Measurements from ENCODE around the gene SLC17A3. TPM values are rescaled to one million over a fixed set of nuclear protein-coding genes. Genes with fewer than 3 reads are reported as not detected.
A peak's percentile ranks its signal among the peaks of the same experiment; 100 is the strongest.

Gene SLC17A3
- total RNA-seq, 1 donor from 2014 or later = 0.29 TPM

DNA sequence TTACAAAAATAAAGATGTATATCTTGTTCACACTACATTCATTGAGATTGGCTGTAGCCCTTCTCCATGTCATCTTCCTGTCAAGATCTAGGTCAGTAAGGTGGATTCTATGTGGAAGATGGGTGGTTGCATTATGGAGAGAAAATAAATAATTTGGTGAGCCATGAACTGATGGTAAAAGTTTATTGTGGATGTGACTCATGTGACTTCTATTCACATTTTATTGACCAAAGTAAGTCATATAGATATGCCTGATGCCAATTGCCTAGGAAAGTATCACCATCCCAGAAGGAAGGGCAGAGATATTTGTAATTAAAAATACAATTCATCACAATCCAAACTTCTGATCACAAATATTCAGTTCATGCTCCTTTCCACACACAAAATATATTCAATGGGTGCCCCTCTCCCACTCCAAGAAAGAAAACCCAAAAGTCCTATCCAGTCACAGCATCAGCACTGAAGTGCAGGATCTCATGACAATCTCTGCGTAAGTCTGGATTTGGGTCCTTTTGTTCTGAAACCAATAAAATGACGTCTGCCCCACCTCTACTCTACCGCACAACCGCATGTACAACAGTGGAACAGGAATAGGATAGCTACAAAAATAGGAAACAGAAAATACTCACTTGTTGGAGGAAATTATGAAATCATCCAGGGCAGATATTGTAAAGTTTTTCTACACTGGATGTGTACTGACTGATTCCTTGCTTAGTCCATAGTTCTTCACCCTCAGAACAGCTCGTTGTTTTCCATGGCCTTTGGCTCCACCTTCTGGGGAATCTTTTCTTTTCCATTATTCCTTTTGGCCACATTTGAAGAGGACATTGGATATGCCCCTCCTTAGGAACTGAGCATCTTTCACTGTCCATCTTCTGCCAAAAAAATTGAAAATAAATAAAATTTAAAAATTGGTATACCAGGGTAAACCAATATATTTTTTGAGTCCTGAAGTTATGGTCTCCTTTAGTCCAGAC, 16.1 kb upstream of the SLC17A3 start:
- peak; percentile 28 for DNase-seq (ENCODE audit: low spot score)

DNA sequence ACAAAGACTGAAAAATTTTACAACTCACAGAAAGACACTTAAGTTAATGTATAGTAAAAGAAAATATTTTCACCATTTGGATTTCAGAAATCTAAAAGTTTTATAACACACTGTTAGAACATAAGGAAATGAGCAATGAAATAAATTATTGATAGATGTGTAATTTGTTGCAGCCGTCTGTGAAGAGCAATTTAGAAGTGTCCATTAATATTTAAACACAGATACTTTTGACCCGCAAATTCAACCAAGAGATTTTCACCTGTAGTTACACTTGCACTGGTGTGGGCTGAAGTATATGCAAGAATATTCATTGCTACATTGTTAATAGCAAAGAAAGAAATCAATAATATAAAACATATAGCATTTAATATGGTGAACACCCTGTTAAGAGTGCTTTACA, 14.6 kb upstream of the SLC17A3 start:
- no peak for DNase-seq (ENCODE audit: low spot score)

DNA sequence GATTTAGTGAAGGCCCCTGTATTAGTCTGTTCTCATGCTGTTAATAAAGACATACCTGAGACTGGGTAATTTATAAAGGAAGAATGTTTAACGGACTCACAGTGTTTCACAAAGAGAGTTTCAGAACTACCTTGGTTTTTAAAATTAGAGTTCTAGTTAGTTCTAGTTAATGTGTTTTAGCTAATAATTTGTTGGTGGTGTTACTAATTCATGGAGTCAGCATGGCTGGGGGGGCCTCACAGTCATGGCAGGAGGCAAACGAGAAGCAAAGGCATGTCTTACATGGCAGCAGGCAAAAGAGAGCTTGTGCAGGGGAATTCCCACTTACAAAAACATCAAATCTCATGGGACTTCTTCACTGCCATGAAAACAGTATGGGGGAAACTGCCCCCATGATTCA, 12.0 kb upstream of the SLC17A3 start:
- DNase-seq (ENCODE audit: low spot score) = no peak

DNA sequence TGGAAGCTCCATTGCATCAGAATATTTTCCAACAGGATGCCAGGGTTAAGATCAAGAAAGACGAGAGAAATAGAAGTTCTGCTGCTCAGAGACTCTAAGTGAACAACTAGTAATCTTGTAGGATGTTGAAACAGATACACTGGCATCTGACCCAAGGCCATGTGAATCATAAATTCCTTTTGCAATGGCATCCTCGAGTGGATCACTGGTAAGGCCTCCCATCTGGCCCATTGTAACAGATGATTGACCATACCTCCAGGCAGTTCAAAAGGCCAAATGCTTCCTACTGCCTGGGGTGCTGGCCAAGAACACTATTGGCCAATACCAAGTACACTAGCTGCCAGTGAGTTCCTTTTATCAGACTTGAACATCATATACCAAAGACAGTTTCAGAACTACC, 9.9 kb upstream of the SLC17A3 start:
- DNase-seq (ENCODE audit: low spot score) = peak; percentile 41

DNA sequence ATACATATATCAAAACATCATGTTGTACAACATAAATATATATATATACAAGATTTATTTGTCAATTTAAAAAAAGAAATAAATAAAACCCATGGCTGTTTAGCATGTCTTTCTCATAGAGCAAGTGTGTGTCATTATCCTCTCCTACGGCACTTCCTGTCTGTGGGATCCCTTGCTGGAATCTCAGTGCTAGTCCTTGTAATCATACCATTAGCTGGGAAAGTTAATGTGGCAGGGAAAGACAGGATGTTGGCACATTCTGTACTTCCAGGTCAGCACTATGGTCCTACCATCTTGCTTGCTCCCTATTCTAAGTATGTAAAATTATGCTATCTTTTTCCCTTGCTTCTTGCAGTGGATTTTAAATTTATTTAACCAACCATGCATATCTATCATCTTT, 9.5 kb upstream of the SLC17A3 start:
- no peak for DNase-seq (ENCODE audit: low spot score)

DNA sequence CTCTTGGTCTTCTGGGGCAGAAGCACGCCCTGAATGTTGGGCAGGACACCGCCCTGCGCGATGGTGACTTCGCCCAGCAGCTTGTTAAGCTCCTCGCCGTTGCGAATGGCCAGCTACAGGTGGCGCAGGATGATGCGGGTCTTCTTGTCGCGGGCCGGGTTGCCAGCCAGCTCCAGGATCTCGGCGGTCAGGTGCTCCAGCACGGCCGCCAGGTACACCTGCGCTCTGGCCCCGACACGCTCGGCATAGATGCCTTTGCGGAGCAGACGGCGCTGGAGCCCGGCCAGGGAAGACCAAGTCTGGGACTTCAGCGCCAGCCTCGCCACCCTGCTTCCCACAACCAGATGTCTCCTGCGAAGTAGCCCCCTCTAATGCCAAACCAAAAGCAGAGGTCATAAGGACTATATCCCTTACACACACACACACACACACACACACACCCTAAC, 8.0 kb upstream of the SLC17A3 start:
- DNase-seq (ENCODE audit: low spot score) = peak; percentile 36

DNA sequence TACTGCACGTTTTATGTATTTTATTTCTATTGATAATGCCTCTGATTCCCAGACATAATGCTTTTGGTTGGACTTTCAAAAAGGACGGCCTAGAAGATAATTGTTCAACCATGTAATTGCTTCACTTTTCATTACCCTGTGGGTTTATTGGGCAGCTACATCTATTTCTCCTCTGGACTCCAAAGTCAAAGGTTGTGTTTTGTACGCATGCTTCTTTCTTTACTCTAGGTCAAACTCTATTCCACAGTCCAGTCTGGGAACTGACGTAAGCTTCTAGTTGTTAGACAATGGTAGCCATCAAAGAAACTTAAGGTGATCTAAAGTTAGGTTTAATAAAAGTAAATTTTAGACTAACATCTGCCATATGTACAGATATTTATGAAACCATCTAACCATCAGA, 6.6 kb upstream of the SLC17A3 start:
- no peak for DNase-seq (ENCODE audit: low spot score)

DNA sequence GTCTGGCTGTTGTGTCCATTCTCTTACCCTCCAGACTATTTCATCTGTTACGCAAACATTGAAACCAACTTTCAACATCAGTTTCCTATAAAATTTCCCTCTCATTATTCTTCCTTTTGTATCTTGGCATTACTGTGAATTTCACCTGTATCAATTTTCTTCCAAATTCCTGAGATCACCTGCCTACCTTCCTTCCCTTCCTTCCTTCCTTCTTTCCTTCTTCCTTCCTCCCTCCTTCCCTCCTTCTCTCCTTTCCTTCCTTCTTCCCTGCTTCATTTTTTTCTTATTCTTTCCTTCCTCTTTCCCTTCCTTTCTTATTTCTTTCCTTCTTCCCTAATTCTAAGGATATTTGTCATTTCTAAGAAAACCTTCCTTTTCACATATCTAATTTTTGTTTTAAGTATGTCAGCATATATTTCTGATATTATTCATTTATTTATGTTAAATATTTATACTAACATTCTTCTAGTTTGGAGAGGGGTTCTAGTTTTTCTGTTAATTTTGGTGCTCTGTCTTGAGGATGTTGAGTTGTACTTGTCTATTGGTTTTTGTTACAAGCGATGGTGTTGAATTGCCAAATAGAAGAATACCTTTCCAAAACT, 4.8 kb upstream of the SLC17A3 start:
- DNase-seq (ENCODE audit: low spot score) = no peak

DNA sequence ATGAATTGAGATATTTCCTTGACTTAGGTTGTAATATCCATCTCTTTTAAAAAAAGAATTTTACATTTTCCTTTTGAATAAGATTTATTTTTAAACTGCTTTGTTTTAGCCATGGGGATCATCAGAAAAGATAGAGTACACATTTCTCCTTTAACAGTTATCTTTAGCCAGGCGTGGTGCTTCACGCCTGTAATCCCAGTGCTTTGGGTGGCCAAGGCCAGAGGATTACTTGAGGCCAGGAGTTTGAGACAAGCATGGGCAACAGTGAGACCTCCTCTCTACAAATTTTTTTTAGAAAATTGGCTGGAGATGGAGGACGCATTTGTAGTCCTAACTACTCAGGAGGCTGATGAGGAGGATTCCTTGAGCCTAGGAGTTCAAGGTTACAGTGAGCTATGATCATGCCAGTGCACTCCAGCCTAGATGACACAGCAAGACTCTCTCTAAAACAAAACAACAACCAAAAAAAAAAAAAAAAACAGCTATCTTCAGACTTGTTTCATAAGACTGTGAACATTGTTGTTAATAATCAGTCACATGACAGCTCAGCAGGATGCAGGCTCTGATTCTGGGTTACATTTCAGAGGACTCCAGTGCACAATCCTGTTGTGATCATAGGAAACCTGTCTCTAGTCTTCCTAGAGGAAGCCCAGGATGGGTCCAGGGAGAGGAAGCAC, 2.0 kb upstream of the SLC17A3 start:
- DNase-seq (ENCODE audit: low spot score) = no peak

DNA sequence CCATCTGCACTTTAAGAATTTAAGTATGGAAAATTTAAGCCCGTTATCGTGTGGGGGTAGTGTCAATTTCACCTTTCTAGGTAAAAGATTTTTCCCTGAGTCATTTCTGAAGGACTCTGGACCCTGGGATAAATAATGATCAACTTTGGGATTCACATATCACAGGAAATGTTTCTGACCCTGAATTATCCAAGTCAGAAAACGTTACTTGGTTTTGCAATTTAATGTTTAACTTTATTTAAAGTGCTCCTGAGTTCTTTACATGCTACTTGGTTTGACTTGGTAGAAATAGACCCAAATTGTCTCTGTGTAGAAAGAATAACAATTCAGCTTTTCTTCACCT, 1.5 kb upstream of the SLC17A3 start:
- DNase-seq (ENCODE audit: low spot score) = no peak

DNA sequence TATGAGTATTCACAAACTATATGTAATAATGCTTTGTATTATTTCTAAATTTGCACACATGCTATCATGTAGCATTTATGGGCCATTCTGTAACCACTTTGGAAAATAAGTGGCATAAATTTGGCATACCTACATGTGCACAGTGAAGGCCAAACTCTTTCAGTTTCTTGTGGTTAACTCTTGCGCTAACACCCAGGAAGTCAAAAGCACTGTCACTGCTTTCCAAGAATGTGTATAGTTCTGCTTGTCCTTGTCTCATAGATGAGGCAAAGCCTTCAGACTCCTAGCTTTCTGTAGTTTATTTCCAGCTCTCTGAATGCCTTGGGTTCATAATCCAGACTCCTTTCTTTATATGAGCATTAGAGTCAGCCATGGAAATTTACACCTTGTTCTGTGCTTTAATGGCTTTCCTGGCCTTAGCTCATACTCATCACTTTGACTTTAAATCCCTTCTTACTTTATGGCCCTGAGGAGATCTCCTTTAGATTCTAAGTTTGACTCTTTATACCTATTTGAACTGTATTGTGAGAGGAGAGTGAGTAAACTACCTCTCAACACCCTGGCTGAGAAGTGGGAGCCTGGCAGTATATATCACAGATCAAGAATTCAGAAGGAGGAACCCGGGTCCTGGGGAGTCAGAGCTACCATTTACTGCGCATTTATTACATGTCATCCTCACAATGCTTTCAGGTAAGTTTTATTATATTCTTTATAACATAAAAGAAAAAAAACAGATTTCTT, 949 bp upstream of the SLC17A3 start:
- DNase-seq (ENCODE audit: low spot score) = no peak

DNA sequence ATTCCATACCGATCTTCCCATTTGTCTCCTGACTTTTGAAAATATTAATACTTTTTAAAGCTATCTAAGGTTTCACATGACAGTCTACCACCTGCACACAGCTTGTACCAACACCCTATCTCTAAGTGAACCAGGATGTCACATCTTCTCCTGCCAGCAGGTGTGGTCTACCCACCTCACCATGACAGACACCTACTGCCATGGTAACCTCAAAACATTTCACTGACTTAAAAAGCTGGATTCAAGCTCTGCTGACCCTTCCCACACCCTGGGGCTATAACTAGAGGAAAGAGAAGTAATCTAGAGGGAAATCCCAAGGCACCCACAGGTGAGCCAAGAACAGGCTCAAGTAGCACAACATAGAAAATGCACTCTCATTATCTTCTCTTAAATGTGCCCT, 1.2 kb downstream of the SLC17A3 start:
- no peak for DNase-seq (ENCODE audit: low spot score)

DNA sequence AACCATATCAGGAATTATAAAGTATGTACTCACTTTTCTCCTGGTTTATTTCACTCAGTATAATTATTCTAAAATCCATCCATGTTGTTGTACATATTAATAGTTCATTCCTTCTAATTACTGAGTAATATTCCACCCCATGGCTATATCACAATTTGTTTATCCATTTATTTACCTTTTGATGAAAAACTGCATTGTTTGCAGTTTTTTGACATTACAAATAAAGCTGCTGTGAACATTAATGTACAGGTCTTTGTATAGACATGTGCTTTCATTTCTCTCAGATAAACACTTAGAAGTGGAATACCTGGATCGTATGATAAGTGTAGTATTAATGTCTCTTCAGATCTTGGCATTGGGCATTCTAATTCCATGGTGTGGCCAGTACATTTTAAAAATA, 4.2 kb downstream of the SLC17A3 start:
- DNase-seq (ENCODE audit: low spot score) = no peak

DNA sequence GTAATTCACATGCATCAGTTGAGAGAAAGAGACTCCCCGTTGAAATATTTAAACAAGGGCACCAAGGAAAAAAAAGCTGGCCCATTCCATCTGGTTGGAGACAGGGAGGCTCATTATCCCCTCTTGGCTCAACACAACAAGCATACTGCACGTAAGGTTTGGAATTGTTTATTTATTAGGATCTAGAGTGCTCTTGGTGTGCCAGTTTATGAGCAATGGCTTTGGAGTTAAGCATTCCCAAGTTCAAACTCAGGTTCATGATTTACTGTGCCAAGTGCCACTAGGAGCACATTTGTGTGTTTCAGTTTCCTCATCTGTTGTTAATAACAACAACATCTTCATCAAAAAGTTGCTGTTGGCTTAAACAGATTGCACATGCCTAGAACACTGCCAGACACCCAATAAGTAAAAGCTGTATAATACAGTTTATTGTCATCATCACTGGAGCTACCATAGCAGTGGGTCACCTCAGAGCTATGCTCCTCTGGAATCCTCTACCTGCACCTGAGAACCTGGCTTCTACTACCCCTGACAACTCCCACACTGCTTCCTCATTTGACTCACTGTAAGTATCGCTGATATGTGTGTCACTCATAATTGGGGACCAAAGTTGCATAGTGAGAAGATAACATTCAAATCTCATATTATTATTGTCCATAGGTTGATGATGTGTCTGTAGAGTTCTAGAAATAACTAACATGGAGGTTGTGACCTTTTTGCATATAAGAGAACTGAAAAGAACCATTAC, 5.4 kb downstream of the SLC17A3 start:
- no peak for DNase-seq (ENCODE audit: low spot score)

DNA sequence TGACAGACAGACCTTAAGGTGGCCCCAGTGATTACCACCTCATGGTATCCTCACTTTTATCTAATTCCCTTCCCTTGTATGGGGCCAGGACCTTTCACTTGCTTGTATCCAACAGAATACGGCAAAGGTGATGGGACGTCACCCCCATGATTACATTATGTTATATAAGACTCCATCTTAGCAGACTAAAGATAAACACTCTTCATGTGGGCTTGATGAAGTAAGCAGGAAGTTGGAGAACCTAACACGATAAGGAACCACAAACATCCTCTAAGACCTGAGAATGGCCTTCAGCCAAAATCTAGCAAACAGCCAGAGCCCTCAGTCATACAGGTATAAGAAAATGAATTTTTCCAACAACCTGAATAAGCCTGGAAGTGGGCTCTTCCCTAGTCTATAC, 8.0 kb downstream of the SLC17A3 start:
- DNase-seq (ENCODE audit: low spot score) = no peak

DNA sequence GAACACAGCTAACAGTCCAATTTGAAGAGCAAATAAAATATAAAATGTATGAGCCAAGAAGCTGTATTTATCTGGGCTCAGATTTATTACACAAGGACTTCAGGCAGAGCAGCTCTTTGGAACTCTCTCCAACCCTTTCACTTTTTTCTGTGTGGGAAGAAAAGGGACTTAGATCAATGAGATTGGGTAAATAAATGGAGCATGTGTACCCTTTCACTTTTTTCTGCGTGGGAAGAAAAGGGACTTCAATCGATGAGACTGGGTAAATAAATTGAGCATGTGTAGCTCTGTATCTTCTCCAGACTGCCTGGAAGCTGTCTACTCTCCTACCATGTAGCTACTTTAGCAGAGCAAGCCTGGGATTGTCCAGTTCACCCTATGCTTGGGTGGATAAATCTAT, 10.7 kb downstream of the SLC17A3 start:
- DNase-seq (ENCODE audit: low spot score) = no peak

DNA sequence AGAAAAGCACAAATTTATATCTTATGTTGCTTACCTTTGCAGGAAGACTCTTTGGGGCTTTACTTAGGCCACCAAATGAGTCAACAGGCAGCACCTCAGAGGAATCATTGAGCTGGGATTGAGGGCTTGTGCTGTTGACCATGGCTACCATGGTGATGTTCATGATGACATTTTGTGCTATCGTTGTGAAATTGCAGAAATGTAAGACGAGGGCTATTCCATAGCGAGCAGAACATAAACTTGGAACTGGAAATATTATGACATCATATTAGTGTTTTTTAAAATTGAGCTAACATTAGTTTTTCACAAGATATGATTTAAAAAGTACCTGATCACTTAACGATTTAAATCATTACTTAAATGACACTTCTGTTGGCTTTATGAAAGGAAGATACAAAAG, 11.8 kb downstream of the SLC17A3 start:
- DNase-seq (ENCODE audit: low spot score) = no peak

DNA sequence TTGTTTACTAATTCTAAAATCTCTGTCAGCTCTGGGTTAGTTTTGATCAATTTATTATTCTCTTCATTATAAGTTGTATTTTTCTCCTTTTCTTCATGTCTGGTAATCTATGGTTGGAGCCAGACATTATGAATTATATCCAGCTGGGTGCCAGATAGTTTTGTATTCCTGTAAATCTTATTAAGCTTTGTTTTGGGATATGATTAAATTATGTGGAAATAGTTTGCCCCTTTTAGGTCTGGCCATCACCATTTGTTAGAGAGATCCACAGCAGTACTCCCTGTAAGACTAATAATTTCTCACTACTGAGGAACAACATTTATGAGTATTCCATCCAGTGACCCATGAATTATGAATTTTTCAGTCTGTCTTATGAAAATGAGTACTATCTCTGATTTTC, 21.3 kb downstream of the SLC17A3 start:
- no peak for DNase-seq (ENCODE audit: low spot score)

DNA sequence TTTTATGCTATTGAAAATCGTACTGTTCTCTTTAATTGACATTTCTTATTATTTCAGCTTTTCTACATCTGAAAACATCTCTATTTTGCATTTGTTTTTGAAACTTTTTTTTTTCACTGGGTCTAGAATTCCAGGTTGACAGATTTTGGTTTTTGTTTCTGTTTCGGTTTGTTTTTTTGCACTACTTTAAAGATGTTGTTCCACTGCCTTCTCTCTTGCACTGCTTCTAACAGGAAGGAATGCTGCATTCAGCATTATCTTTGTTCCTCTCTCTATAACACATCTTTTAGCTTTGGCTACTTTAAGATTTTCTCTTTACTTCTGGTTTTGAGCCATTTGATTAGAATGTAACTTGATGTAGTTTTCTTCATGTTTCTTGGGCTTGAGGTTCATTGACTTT, 22.1 kb downstream of the SLC17A3 start:
- no peak for DNase-seq (ENCODE audit: low spot score)

DNA sequence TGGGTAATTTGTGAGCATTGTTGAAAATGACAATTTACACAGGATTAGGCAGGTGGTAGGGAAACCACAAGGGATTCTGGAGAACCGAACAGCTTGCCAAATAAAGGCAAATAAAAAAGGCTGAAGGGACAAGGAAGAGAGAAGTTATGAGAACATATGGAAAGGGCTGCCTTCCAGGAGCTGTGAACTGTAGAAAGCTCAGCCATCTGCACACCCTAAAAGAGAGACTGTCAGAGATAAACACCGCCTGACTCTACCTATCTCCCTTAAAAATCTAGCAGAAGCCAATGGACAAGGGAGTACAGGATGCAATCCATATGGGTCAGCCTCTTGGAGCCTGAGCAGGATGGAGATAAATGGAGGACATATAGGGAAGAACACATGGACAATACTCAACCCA, 29.5 kb downstream of the SLC17A3 start:
- DNase-seq (ENCODE audit: low spot score) = no peak

DNA sequence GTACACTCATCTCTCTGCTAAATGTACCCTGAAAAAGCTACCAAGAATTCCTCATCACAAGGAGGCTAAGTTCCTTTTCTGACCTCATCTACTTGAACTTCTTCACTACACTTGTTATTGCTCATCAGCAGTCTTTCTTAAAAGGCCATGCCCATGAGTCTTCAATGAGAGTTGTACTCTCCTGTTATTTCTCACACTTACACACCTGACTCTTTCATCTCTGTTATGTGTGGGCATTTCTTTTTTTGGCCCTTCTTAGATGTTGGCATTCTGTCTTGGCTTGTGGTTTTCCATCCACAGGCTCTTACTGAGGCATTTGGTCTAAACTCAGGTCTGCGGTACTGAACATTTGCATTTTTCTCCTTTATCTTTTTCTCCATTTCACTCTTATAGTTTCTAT, 31.5 kb downstream of the SLC17A3 start:
- DNase-seq (ENCODE audit: low spot score) = no peak
